GM19025 (cell line): ENCODE data around the gene PIGV.
"Not testable (repeated sequence)": the region's sequence is repeated elsewhere in the genome, so short reads cannot be mapped to it uniquely, and the experiment has no call there.

Experiments
- ATAC-seq: cut with Tn5 transposase; IDR thresholded peaks from one replicate; pipeline ENCODE4 v1.9.1; 2021; ENCODE audit warnings: mild to moderate bottlenecking, low read depth, moderate library complexity; ENCODE audit not compliant: unreplicated experiment

PIGV gene

GRCh38 chr1:26791148-26791547 lies 3.4 kb downstream of the PIGV start:
- ATAC-seq: no peak

GRCh38 chr1:26791626-26792025 lies 3.9 kb downstream of the PIGV start:
- ATAC-seq: no peak

- no peak for ATAC-seq
Measured at GRCh38 chr1:26792924-26793323, 5.2 kb downstream of the PIGV start.

- no peak for ATAC-seq
Measured at GRCh38 chr1:26794391-26794790, 6.6 kb downstream of the PIGV start.

DNA sequence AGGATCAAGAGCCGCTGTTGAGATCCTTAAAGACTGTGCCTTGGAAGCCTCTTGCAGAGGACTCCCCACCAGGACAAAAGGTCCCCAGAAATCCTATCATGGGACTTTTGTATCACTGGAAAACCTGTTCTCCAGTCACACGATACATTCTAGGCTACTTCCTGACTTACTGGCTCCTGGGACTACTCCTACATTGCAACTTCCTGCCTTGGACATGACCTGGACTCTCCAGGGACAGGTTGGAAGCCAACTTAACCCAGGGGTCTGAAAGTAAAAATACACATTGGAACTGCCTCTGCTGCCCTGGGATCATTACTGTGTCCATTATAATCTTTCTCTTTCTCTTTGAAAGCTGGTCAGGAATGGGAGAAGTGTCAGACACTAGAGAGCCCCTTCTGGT lies 9.9 kb downstream of the PIGV start:
- ATAC-seq: no peak

DNA sequence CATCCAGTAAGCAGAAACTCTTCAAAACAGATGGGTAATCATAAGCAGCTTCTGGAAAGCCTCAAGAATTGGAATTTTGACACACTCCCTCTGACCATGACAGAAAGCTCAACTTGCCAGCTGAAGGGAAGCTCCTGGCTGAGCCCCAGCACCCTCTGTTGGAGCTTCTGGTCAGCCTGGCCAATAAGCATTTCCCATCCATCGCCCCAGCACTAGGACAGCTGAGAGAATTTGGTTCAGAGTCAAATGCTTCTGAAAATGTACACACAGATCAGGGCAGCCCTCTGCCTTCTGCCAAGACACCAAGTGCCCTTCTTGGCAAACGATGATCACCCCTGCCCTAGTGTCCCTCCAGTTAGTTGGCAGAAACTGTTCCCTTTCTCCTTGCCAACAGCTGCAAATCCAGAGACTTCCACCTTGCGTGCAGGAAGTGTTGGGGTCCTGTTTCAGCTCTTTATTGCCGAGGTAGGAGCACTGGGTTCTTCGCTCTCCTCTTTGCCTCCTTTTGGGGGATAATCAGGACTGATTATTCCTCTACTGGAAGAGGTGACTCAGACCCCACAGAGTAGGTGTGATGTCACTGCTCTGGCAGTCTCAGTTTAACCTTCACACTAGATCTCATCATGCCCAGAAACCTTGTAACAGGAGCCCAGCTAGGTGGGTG lies 11.9 kb downstream of the PIGV start:
- no peak for ATAC-seq

GRCh38 chr1:26803932-26804331 lies 16.2 kb downstream of the PIGV start:
- not testable (repeated sequence) for ATAC-seq

- ATAC-seq: not testable (repeated sequence)
Measured at GRCh38 chr1:26810105-26810504, 22.4 kb downstream of the PIGV start.

GRCh38 chr1:26811057-26811456 lies 23.3 kb downstream of the PIGV start:
- no peak for ATAC-seq

- no peak for ATAC-seq
Measured at GRCh38 chr1:26811708-26812107, 24.0 kb downstream of the PIGV start.

- no peak for ATAC-seq
Measured at GRCh38 chr1:26814377-26814776, 26.6 kb downstream of the PIGV start.

DNA sequence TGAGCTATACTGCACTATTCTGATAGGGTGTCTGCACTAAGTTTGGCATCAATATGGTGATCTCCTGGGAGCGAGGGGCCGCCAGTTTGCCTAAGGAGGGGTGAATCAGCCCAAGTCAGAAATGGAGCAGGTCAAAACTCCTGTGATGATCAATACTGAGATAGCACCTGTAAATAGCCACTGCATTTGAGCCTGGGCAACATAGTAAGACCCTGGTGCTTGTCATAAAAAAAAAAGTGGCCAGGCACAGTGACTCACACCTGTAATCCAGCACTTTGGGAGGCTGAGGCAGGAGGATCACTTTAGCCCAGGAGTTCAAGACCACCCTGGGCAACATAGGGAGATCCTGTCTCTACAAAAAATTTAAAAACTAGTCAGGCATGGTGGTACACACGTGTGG lies 27.1 kb downstream of the PIGV start:
- no peak for ATAC-seq

DNA sequence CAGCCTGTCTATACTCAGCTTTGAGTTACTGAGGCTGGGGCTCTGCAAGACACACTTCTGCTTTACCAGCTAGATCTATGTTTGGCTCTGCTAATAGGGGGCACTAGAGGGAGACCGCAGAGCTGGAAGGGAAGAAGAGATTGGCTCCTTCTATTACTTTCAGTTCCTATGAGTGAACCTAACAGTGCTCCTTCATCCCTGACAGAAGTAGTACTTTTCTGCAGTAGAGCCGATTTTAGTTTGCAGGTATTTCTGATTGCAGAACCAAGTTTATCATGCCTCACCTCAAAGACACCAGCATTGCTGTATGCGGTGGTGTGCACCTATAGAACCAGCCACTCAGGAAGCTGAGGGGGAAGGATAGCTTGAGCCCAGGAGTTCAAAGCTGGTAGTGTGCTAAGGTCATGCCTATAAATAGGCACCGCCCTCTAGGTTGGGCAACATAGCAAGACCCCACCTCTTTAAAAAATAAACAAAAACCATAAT lies 33.1 kb downstream of the PIGV start:
- ATAC-seq: peak; percentile 63

DNA sequence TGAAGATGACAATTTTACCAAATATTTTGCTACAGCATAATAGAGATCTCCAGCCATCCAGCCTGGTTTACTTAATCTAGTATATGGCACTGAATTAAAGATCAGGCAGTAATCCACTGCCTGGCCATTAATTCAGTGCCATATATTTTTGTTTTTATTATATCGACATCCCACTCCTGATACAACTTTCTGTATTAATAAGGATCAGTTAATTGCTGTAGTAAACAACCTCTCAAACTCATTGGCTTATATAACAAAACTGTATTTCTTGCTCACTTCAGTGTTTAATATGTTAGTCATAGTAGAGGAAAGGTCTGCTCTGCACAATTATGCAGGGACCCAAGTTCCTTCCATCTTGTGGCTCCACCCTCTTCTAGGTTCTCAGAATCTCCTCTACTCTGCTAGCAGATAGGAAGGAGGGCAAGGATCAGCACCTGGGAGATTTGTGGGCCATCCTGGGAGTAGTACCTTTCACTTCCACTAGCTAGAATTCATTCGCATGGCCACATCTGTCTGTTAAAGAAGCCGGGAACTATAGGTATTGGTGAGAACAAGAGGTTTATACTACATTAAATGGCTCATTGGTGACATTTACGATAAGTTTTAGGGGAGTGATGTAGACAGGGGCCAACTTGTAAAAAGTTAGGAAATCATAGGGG lies 35.1 kb downstream of the PIGV start:
- ATAC-seq: no peak

- no peak for ATAC-seq
Measured at GRCh38 chr1:26824731-26825130, 37.0 kb downstream of the PIGV start.

- peak; percentile 79 for ATAC-seq
Measured at GRCh38 chr1:26826261-26827105, 38.7 kb downstream of the PIGV start, which contains the start of gene ZDHHC18. ZDHHC18 (plus strand) TSS chr1:26826688; CDS start chr1:26826805, 117 bp downstream.

DNA sequence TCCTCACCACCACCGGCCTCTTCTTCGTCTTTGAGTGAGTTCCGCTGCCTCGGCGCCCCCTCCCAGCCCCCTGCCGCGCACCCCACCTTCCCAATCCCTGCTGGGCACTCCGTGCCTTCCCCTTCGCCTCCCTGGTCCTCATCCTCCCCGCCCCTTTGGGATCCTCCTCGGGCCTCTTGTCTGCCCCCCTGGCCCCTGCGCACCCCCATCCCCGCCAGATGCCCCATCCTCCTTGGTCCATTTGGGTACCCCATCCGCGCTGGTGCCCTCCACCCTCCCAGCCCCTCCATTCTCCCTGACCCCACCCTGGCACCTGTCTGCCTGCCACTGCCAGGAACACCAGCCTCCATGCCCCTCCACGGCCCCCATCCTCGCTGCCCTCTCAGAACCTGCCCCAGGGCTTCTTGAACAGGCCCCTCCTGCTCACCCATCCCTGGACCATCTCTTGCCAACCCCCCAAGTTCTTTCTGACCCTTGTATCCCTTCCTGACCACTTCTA lies 39.4 kb downstream of the PIGV start:
- ATAC-seq: no peak

DNA sequence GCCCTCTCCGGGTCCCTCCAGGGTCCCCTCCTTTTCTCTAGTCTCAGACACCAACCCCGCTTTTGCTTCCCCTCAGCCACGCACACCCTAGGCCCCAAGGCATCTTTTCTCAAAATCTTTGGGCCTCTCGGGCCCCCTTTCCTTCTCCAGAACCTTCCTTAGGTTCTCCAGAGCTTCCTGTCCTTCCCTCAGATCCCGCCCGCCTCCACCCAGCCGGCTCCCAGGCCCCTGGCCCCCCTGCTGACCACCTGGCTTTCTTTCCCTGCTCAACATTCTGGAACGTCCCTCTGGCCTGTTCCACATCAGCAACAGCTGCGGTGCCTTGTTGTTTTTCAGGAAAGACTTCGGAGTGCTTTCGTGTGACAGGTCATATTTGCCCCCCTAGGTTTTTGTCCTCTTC lies 39.9 kb downstream of the PIGV start:
- ATAC-seq: no peak

DNA sequence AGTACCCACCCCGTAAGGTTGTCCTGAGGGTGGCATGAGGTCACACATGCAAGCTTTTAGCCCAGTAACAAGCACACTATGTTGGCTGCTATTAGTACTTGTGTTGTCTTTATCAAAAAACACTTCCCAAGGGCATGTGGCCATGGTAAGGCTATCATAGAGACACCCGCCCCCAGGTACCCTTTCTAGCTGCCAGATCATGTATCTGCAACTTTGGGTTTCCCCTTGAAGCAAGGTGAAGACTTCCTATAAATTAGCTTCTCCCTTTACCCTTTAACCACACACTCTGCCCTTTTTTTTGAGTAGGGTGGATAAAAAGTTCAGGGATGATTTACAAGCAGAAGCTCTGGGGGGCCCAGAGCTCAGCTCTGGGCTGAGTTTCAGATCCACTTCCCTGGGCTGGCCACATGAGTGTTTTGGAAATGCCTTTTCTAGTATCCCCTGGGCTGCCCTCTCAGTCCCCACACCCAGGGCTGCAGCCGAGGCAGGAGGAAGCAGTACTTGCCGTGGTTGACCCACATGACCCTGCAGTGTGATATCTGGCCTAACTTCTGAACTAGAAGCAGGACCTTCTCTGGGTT lies 40.8 kb downstream of the PIGV start:
- ATAC-seq: no peak

DNA sequence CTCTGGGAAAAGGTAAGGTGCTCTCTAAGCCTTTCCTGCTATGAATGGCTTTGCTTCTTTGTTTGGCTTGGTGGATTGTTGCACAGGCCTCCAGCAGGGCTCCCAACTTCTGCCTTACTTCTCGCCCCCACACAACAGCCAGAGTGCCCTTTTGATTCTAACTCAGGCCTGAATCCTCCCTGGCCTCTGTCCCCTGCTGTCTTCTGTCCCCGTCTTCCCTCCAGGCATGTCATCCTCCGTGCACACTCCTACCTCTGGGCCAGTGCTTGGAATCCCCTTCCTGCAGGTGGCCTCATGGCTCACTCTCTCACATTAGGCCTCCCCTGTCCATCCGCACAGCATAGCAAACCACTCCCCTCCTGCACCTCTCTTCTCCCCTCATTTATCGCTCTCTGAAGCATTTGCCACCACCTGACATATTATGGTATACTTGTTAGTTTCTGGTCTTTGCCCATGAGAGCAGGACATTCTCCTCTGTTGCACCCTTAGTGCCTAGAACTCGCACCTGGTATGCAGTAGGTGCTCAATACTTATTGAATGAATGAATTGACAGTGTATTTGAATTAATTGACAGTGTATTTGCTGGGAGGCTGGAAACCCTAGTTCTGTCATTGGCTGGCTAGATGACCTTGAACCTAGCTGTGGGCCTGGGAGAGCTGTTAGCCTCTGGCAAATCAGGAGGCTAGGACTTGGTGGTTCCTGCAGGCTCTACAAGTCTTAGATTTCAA lies 41.6 kb downstream of the PIGV start:
- no peak for ATAC-seq
